Measurements from ENCODE around the gene RDH5.

GRCh38 chr12:55729819-55730818, 9.9 kb downstream of the RDH5 start:
- peak in 1 of 5 experiments; percentile 14 for TF ChIP-seq CTCF (IDR thresholded peaks at IDR 0.05)
- peak in 1 of 2 donors; percentile 27 for TF ChIP-seq EP300 (IDR thresholded peaks at IDR 0.05)
- no peak for TF ChIP-seq POLR2A (IDR thresholded peaks at IDR 0.05)
